ENCODE data around the gene RXRA. TPM values are rescaled to one million over a fixed set of nuclear protein-coding genes. Genes with fewer than 3 reads are reported as not detected.

RXRA gene
- 41.5 TPM for polyA plus RNA-seq (2013, experiment 1 of 2; ENCODE audit: insufficient read length)
- polyA plus RNA-seq (2013, experiment 2 of 2; ENCODE audit: insufficient read length): 40.7 TPM

- peak; percentile 90 for DNase-seq
These were observed at the start of gene RXRA for GRCh38 chr9:134325813-134326723. TSS of gene RXRA (plus strand) at chr9:134326455. CDS start at chr9:134326632, 177 bp downstream.

- DNase-seq: no peak
These were observed 48.0 kb upstream of the RXRA start for GRCh38 chr9:134278286-134278685.

- DNase-seq: no peak
These were observed 47.1 kb upstream of the RXRA start for GRCh38 chr9:134278974-134279640.

GRCh38 chr9:134282138-134282650 lies 44.1 kb upstream of the RXRA start:
- DNase-seq: no peak

- peak; percentile 60 for DNase-seq
These were observed 43.1 kb upstream of the RXRA start for GRCh38 chr9:134283111-134283515.

GRCh38 chr9:134283692-134284265 lies 42.5 kb upstream of the RXRA start:
- no peak for DNase-seq

GRCh38 chr9:134284273-134284672 lies 42.0 kb upstream of the RXRA start:
- no peak for DNase-seq

GRCh38 chr9:134284741-134285140 lies 41.5 kb upstream of the RXRA start:
- DNase-seq: no peak

GRCh38 chr9:134285215-134285845 lies 40.9 kb upstream of the RXRA start:
- no peak for DNase-seq

- no peak for DNase-seq
These were observed 39.6 kb upstream of the RXRA start for GRCh38 chr9:134286471-134287245.

GRCh38 chr9:134287591-134288491 lies 38.4 kb upstream of the RXRA start:
- DNase-seq: no peak

- DNase-seq: no peak
These were observed 37.5 kb upstream of the RXRA start for GRCh38 chr9:134288746-134289145.

GRCh38 chr9:134289241-134289875 lies 36.9 kb upstream of the RXRA start:
- no peak for DNase-seq

- no peak for DNase-seq
These were observed 35.4 kb upstream of the RXRA start for GRCh38 chr9:134290603-134291451.

GRCh38 chr9:134291452-134291881 lies 34.8 kb upstream of the RXRA start:
- no peak for DNase-seq

- DNase-seq: no peak
These were observed 34.0 kb upstream of the RXRA start for GRCh38 chr9:134291961-134292871.

- no peak for DNase-seq
These were observed 33.2 kb upstream of the RXRA start for GRCh38 chr9:134293031-134293521.
